Activated CD4-positive, alpha-beta T cell treated with anti-CD3 and anti-CD28 coated beads, Interleukin-2, amount 10 ng/mL, durations not matched to agents 7 days and 5 days (primary cell): ENCODE data around the gene PTDSS2. TPM values are rescaled to one million over a fixed set of nuclear protein-coding genes. Genes with fewer than 3 reads are reported as not detected.
A peak's percentile ranks its signal among the peaks of the same experiment; 100 is the strongest.

Experiments
- CTCF ChIA-PET: fragments of 350-600 bp; sonication (Branson Sonifier 250); formaldehyde crosslinking; loops from one replicate; lab custom pipeline; 2021; ENCODE audit warnings: antibody characterized with exemption; lab: Charles Lee
- POLR2A ChIA-PET: fragments of 350-600 bp; sonication (Branson Sonifier 250); formaldehyde crosslinking; loops from one replicate; lab custom pipeline; 2021; ENCODE audit warnings: antibody characterized with exemption; lab: Charles Lee
- DNase-seq: peaks from one replicate; pipeline ENCODE4 v3.0.0-alpha.2; 2020
- H3K27ac Mint-ChIP-seq: one replicate; pipeline ENCODE4 v1.8.0; 2021; ENCODE audit warnings: mild to moderate bottlenecking, moderate library complexity, mixed read lengths
- H3K27me3 Mint-ChIP-seq: one replicate; pipeline ENCODE4 v1.8.0; 2021; ENCODE audit warnings: mixed read lengths
- H3K36me3 Mint-ChIP-seq: one replicate; pipeline ENCODE4 v1.8.0; 2021; ENCODE audit warnings: low read depth, mixed read lengths
- H3K4me1 Mint-ChIP-seq: one replicate; pipeline ENCODE4 v1.8.0; 2021; ENCODE audit warnings: mixed read lengths
- H3K4me3 Mint-ChIP-seq: one replicate; pipeline ENCODE4 v1.8.0; 2021; ENCODE audit warnings: mild to moderate bottlenecking, moderate library complexity, mixed read lengths
- H3K9me3 Mint-ChIP-seq: one replicate; pipeline ENCODE4 v1.8.0; 2021; ENCODE audit warnings: mixed read lengths
- total RNA-seq, 2 experiments: library from RNA; stranded (reverse); gene quantifications; one replicate each; pipeline ENCODE4 v1.2.3, GENCODE V29; 2021

The PTDSS2 gene
- total RNA-seq, 2 experiments from 2014 or later, result 22.7 to 25.2 TPM

- Mint-ChIP-seq H3K9me3 (no peaks in the 10 kb centered on the region), H3K27me3 (no peaks in the 10 kb centered on the region), H3K4me3 (no peak overlapping the region), H3K27ac (no peak overlapping the region), H3K36me3 (peaks cover 10% of the 10 kb centered on the region), H3K4me1 (peaks cover 11% of the 10 kb centered on the region)
- ChIA-PET POLR2A (no interaction called here), CTCF (interaction anchor here (0.6 to 5.2 kb wide), 4 partner anchors 14 to 357 kb away, joined by 3 to 36 read pairs (median 3); no protein-coding TSS in a partner anchor)
- DNase-seq, result no peak
Measured at GRCh38 chr11:532527-532985, 82.5 kb downstream of the PTDSS2 start.

GRCh38 chr11:532986-533585, 83.0 kb downstream of the PTDSS2 start:
- no peaks in the 10 kb centered on the region for H3K9me3 Mint-ChIP-seq
- no peak overlapping the region for H3K4me3 Mint-ChIP-seq
- CTCF ChIA-PET, result interaction anchor here (1.1 to 5.2 kb wide), 3 partner anchors 14 to 124 kb away, joined by 3 to 36 read pairs (median 3); no protein-coding TSS in a partner anchor
- peaks cover 10% of the 10 kb centered on the region for H3K36me3 Mint-ChIP-seq
- no peak overlapping the region for H3K27ac Mint-ChIP-seq
- no peaks in the 10 kb centered on the region for H3K27me3 Mint-ChIP-seq
- no peak for DNase-seq
- H3K4me1 Mint-ChIP-seq, result peaks cover 16% of the 10 kb centered on the region
- POLR2A ChIA-PET, result no interaction called here

GRCh38 chr11:533586-534395, 83.7 kb downstream of the PTDSS2 start:
- Mint-ChIP-seq H3K27ac (no peak overlapping the region), H3K9me3 (no peaks in the 10 kb centered on the region), H3K4me3 (peak overlapping the region; percentile 77), H3K4me1 (peaks cover 20% of the 10 kb centered on the region), H3K36me3 (peaks cover 10% of the 10 kb centered on the region), H3K27me3 (no peaks in the 10 kb centered on the region)
- no peak for DNase-seq
- ChIA-PET POLR2A (no interaction called here), CTCF (interaction anchor here (0.6 to 5.2 kb wide), 3 partner anchors 15 to 211 kb away, joined by 3 to 36 read pairs (median 3); no protein-coding TSS in a partner anchor)

- no peaks in the 10 kb centered on the region for H3K27me3 Mint-ChIP-seq
- no peaks in the 10 kb centered on the region for H3K9me3 Mint-ChIP-seq
- H3K4me1 Mint-ChIP-seq, result peaks cover 21% of the 10 kb centered on the region
- CTCF ChIA-PET, result interaction anchor here (0.6 to 5.2 kb wide), 4 partner anchors 16 to 212 kb away, joined by 3 to 36 read pairs (median 4); no protein-coding TSS in a partner anchor
- H3K36me3 Mint-ChIP-seq, result peaks cover 10% of the 10 kb centered on the region
- H3K4me3 Mint-ChIP-seq, result peak overlapping the region; percentile 77
- no peak for DNase-seq
- POLR2A ChIA-PET, result no interaction called here
- H3K27ac Mint-ChIP-seq, result peak overlapping the region; percentile 71
Measured at GRCh38 chr11:534396-535209, 84.5 kb downstream of the PTDSS2 start.

- Mint-ChIP-seq H3K4me1 (peaks cover 21% of the 10 kb centered on the region), H3K27ac (no peak overlapping the region), H3K27me3 (no peaks in the 10 kb centered on the region), H3K36me3 (peaks cover 9% of the 10 kb centered on the region), H3K9me3 (no peaks in the 10 kb centered on the region), H3K4me3 (no peak overlapping the region)
- DNase-seq, result no peak
- ChIA-PET CTCF (interaction anchor here (1.0 to 5.2 kb wide), 3 partner anchors 17 to 31 kb away, joined by 3 to 36 read pairs (median 4); no protein-coding TSS in a partner anchor), POLR2A (no interaction called here)
Measured at GRCh38 chr11:535210-535518, 85.1 kb downstream of the PTDSS2 start.

GRCh38 chr11:535519-536454, 85.7 kb downstream of the PTDSS2 start, which contains the start of gene HRAS:
Gene HRAS (minus strand): TSS chr11:535576.
- ChIA-PET POLR2A (interaction anchor here (0.6 kb wide), 1 partner anchor 13 kb away, joined by 4 read pairs; no protein-coding TSS in a partner anchor), CTCF (interaction anchor here (0.9 to 5.2 kb wide), 9 partner anchors 9 to 30 kb away, joined by 3 to 36 read pairs (median 3); partner anchors contain the start of gene RNH1)
- peak; percentile 95 for DNase-seq
- Mint-ChIP-seq H3K4me1 (peaks cover 21% of the 10 kb centered on the region), H3K9me3 (no peaks in the 10 kb centered on the region), H3K27me3 (no peaks in the 10 kb centered on the region), H3K27ac (peak within 1 kb of the TSS; percentile 90), H3K36me3 (peaks cover 8% of the 10 kb centered on the region), H3K4me3 (peak within 1 kb of the TSS; percentile 82)

GRCh38 chr11:536841-537621, 87.0 kb downstream of the PTDSS2 start, which contains the start of gene LRRC56:
Gene LRRC56 (plus strand): TSS chr11:537527. CDS start chr11:540685, 3,158 bp downstream.
- ChIA-PET POLR2A (no interaction called here), CTCF (interaction anchor here (1.0 to 1.5 kb wide), 5 partner anchors 8 to 24 kb away, joined by 3 to 5 read pairs (median 3); no protein-coding TSS in a partner anchor)
- Mint-ChIP-seq H3K36me3 (peaks cover 4% of the 10 kb centered on the region), H3K27ac (peak within 1 kb of the TSS; percentile 90), H3K4me3 (peak within 1 kb of the TSS; percentile 82), H3K4me1 (peaks cover 21% of the 10 kb centered on the region), H3K9me3 (no peaks in the 10 kb centered on the region), H3K27me3 (no peaks in the 10 kb centered on the region)
- DNase-seq, result peak; percentile 85

GRCh38 chr11:537622-538430, 87.7 kb downstream of the PTDSS2 start:
- Mint-ChIP-seq H3K27me3 (no peaks in the 10 kb centered on the region), H3K9me3 (no peaks in the 10 kb centered on the region), H3K4me3 (peak overlapping the region; percentile 49), H3K36me3 (no peaks in the 10 kb centered on the region), H3K27ac (peak overlapping the region; percentile 54), H3K4me1 (peaks cover 21% of the 10 kb centered on the region)
- ChIA-PET POLR2A (no interaction called here), CTCF (interaction anchor here (1.1 to 1.3 kb wide), 3 partner anchors 11 to 19 kb away, joined by 4 to 5 read pairs (median 4); no protein-coding TSS in a partner anchor)
- DNase-seq, result no peak

GRCh38 chr11:538431-539051, 88.5 kb downstream of the PTDSS2 start:
- Mint-ChIP-seq H3K27ac (no peak overlapping the region), H3K27me3 (no peaks in the 10 kb centered on the region), H3K9me3 (no peaks in the 10 kb centered on the region), H3K4me3 (no peak overlapping the region), H3K36me3 (no peaks in the 10 kb centered on the region), H3K4me1 (peaks cover 21% of the 10 kb centered on the region)
- ChIA-PET CTCF (interaction anchor here (1.1 to 1.3 kb wide), 3 partner anchors 10 to 19 kb away, joined by 4 to 5 read pairs (median 4); no protein-coding TSS in a partner anchor), POLR2A (no interaction called here)
- no peak for DNase-seq
